Lung (tissue), 12 donors: ENCODE measurements around the gene POU6F1. TPM values are rescaled to one million over a fixed set of nuclear protein-coding genes. Genes with fewer than 3 reads are reported as not detected.

Source experiments
- ATAC-seq: fragments of 200-7000 bp; cut with Tn5 transposase; one replicate; pipeline ENCODE4 v1.9.1; 2020; ENCODE audit warnings: moderate number of reproducible peaks; ENCODE audit not compliant: insufficient read depth, low FRiP score
- DNase-seq, 3 donors: peaks; one replicate each; pipeline ENCODE4 v3.0.0-alpha.2; 2013 to 2017
- H3K27ac ChIP-seq, 2 donors: one replicate each; pipeline ENCODE4 v1.5.1; 2013; ENCODE audit warnings: mild to moderate bottlenecking in 2 of 2, moderate library complexity in 2 of 2, control low read depth in 1 of 2, inconsistent platforms in 1 of 2, low read depth in 1 of 2, low read length in 1 of 2
- H3K27me3 ChIP-seq, 3 donors: one replicate each; pipeline ENCODE4 v1.5.1; 2013; ENCODE audit warnings: low read length in 2 of 3; ENCODE audit not compliant: control insufficient read depth in 3 of 3, insufficient read depth in 3 of 3
- H3K36me3 ChIP-seq, 4 donors: one replicate each; pipeline ENCODE4 v1.5.1; 2013; ENCODE audit warnings: low read length in 4 of 4, mild to moderate bottlenecking in 1 of 4, moderate library complexity in 1 of 4; ENCODE audit not compliant: control insufficient read depth in 4 of 4, insufficient read depth in 4 of 4
- H3K4me1 ChIP-seq, 5 donors: one replicate each; pipeline ENCODE4 v1.5.1; 2013; ENCODE audit warnings: low read length in 5 of 5, mild to moderate bottlenecking in 2 of 5, moderate library complexity in 1 of 5; ENCODE audit not compliant: control insufficient read depth in 5 of 5, insufficient read depth in 5 of 5
- H3K4me3 ChIP-seq: one replicate; pipeline ENCODE4 v1.5.1; 2013; ENCODE audit warnings: mild to moderate bottlenecking, control low read depth, moderate library complexity
- H3K9ac ChIP-seq, 2 donors: one replicate each; pipeline ENCODE4 v1.5.1; 2013; ENCODE audit warnings: low read length in 2 of 2, control low read depth in 1 of 2; ENCODE audit not compliant: insufficient read depth in 1 of 2
- H3K9me3 ChIP-seq, 4 donors: one replicate each; pipeline ENCODE4 v1.5.1; 2013; ENCODE audit warnings: low read length in 3 of 4, mild to moderate bottlenecking in 1 of 4, moderate library complexity in 1 of 4; ENCODE audit not compliant: control insufficient read depth in 4 of 4, insufficient read depth in 3 of 4
- CTCF ChIP-seq: IDR thresholded peaks from 2 replicates; pipeline ENCODE4 v1.5.1; 2012; ENCODE audit warnings: mild to moderate bottlenecking; ENCODE audit errors: control extremely low read depth, extremely low read depth
- WGBS, 2 donors: extraction: QIAGEN DNeasy Blood & Tissue Kit; methylation state at CpG; one replicate each; pipeline ENCODE4 v1.1.7; 2013; 5-methylcytosine and 5-hydroxymethylcytosine counted together
- polyA plus RNA-seq, 2 donors: library from polyadenylated mRNA; stranded (reverse); fragments of 200-250 nt; gene quantifications; one replicate each; pipeline ENCODE4 v1.2.1, GENCODE V29; 2013
- total RNA-seq, 2 donors: library from RNA; depleted of rRNA in 1 of 2; stranded (reverse); fragments of >200 nt in 1 of 2; gene quantifications; one replicate each; pipeline ENCODE4 v1.2.1, GENCODE V29; 2014 to 2021
- donor health status: control.
- donor health status: control.
- donor health status: Bipolar disorder and iron deficiency.
- donor health status: healthy.
- donor health status: DM: yes; HTN: yes; CAD: no.

The POU6F1 gene
- total and polyA plus RNA-seq, 4 donors: 3.0 to 16.1 (median 9.2) TPM

- TF ChIP-seq CTCF: no peak
- DNase-seq: no peak
- Histone ChIP-seq H3K4me1 (peaks cover 0 to 14% (median 8%) of the 10 kb centered on the region in 5 donors), H3K9me3 (no peaks in the 10 kb centered on the region), H3K4me3 (peak overlapping the region; percentile 47), H3K36me3 (peaks cover 17 to 26% (median 20%) of the 10 kb centered on the region in 4 donors), H3K27me3 (no peaks in the 10 kb centered on the region), H3K9ac (peak overlapping the region in 1 of 2 donors; percentile 95), H3K27ac (peak overlapping the region; percentile 39 to 90)
- no peak for ATAC-seq
- 7 to 10% methylated on average over 10 of the region's 10 CpGs for WGBS, 2 donors
Measured at GRCh38 chr12:51238037-51238509, 20.2 kb upstream of the POU6F1 start.

GRCh38 chr12:51234530-51234929, 16.7 kb upstream of the POU6F1 start:
- Histone ChIP-seq H3K27ac (no peak overlapping the region), H3K9ac (no peak overlapping the region), H3K27me3 (no peaks in the 10 kb centered on the region), H3K9me3 (no peaks in the 10 kb centered on the region), H3K36me3 (peaks cover 0 to 3% (median 0%) of the 10 kb centered on the region in 4 donors), H3K4me1 (peaks cover 0 to 5% (median 0%) of the 10 kb centered on the region in 5 donors), H3K4me3 (no peak overlapping the region)
- no peak for DNase-seq
- no peak for TF ChIP-seq CTCF
- WGBS, 2 donors: 55 to 63% methylated on average over 5 of the region's 5 CpGs
- no peak for ATAC-seq

GRCh38 chr12:51232642-51233041, 14.8 kb upstream of the POU6F1 start:
- DNase-seq: no peak
- no peaks in the 10 kb centered on the region for H3K9me3 ChIP-seq
- no peak for TF ChIP-seq CTCF
- H3K27me3 ChIP-seq: no peaks in the 10 kb centered on the region
- no peak overlapping the region for H3K27ac ChIP-seq
- H3K9ac ChIP-seq: no peak overlapping the region
- no peak for ATAC-seq
- no peaks in the 10 kb centered on the region for H3K4me1 ChIP-seq
- no peaks in the 10 kb centered on the region for H3K36me3 ChIP-seq
- no peak overlapping the region for H3K4me3 ChIP-seq
